Measurements from ENCODE around the gene CELSR2. TPM values are rescaled to one million over a fixed set of nuclear protein-coding genes. Genes with fewer than 3 reads are reported as not detected.
A peak's percentile ranks its signal among the peaks of the same experiment; 100 is the strongest.
"Not testable (repeated sequence)": the region's sequence is repeated elsewhere in the genome, so short reads cannot be mapped to it uniquely, and the experiment has no call there.

Gene CELSR2
- total RNA-seq, 3 donors from 2014 or later = 1.4 to 2.2 (median 1.5) TPM

DNA sequence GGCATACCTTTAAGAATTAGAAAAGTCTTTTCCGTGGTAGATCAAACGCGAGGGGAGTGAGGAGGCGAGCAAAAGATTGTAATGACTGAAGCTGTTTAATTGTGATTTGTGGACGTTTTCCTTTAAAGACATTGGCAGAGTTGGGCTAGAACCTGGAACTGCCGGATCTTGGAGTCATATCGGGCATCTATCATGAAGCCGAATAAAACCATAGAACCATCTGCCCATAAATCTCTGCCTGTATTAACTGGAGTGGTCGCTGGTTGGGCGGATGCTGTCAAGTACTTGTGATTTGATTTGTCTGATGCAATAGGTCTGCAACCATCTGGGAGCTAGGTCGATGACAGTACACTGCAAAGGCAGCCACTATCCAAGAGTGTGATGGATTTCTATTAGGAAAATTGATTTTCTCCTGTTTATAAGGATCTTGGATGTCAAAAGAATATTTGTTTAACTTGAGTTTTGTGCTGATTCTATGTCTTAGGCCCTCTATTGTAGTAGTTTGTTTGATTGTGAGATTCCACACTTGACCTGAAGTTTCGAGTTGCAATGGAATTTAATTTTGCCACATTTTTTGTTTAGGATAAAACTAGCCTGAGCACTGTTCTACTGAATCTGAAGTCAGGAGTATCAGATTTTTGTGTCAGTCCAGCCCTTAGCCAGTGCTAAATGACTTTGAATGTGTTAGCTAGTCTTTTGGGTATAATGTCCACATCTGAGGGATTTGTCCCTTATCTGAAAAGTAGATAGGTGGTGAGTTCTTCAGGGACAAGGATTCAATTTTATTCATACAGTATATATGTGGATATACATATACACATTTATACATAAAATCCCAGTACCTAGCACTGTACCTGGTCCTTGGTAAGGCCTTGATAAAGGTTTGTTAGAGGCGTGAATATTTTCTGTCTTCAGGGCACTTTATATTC is 34.4 kb upstream of the CELSR2 start:
- Mint-ChIP-seq H3K9me3 (no peaks in the 10 kb centered on the region), H3K4me1 (ENCODE audit: low read depth) (peaks cover 34% of the 10 kb centered on the region), H3K4me3 (peak overlapping the region; percentile 99), H3K36me3 (ENCODE audit: insufficient read depth) (peaks cover 25% of the 10 kb centered on the region), H3K27me3 (ENCODE audit: low read depth) (no peaks in the 10 kb centered on the region)
- DNase-seq (peak; percentile 46), ATAC-seq (peak in 1 of 2 donors; percentile 46)

DNA sequence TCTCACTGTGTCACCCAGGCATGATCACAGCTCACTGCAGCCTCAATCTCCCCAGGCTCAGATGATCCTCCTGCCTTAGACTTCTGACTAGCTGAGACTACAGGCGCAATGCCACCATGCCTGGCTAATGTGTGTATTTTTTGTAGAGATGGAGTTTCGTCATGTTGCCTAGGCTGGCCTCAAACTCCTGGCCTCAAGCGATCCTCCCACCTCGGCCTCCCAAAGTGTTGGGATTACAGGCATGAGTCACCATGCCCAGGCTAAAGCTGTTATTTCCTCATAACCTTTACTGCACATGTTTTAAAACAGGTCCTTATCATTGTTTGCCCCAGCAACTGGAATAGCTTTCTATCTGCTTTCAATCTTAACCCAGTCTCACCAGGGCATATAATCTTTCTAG is 32.7 kb upstream of the CELSR2 start:
- Mint-ChIP-seq H3K4me1 (ENCODE audit: low read depth) (peaks cover 45% of the 10 kb centered on the region), H3K36me3 (ENCODE audit: insufficient read depth) (peaks cover 29% of the 10 kb centered on the region), H3K9me3 (no peaks in the 10 kb centered on the region), H3K4me3 (peak overlapping the region; percentile 99), H3K27me3 (ENCODE audit: low read depth) (no peaks in the 10 kb centered on the region)
- DNase-seq (no peak), ATAC-seq (no peak)

DNA sequence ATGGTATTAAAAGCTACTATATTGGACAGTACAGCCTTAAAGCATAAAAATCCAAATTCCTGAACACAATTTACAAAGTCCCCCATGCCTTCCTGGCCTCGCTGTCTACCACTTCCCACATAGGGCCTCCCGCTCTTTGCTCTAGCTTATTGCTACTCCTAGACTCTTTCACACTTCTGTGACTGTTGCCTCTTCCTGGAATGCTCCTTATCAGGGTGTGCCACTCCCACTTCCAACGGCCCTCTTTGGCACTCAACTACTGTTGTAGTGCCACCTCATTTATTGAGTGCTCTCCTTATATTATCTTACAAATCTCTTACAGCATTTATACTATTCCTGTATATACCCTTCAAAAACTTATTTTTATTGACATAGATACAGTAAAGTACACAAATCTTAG is 30.8 kb upstream of the CELSR2 start:
- ATAC-seq (no peak), DNase-seq (no peak)
- peaks cover 53% of the 10 kb centered on the region for H3K4me1 Mint-ChIP-seq (ENCODE audit: low read depth)
- H3K9me3 Mint-ChIP-seq = no peaks in the 10 kb centered on the region
- peaks cover 38% of the 10 kb centered on the region for H3K36me3 Mint-ChIP-seq (ENCODE audit: insufficient read depth)
- peak overlapping the region; percentile 33 for H3K4me3 Mint-ChIP-seq
- H3K27me3 Mint-ChIP-seq (ENCODE audit: low read depth) = no peaks in the 10 kb centered on the region

DNA sequence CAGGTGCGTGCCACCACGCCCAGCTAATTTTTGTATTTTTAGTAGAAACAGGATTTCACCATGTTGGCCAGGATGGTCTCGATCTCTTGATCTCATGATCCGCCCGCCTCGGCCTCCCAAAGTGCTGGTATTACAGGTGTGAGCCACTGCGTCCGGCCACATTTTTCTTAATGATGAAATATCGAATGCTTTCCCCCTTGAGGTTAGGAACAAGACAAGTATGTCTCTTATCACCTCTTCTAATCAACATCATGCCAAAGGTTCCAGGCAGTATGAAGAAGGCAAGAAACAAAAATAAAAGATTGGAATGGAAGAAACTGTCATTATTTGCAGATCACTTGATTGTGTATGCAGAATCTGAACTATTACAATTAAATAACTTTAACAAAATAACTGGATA is 28.1 kb upstream of the CELSR2 start:
- ATAC-seq; H3K27me3 Mint-ChIP-seq (ENCODE audit: low read depth); H3K4me3 Mint-ChIP-seq; H3K9me3 Mint-ChIP-seq; DNase-seq: not testable (repeated sequence)
- Mint-ChIP-seq H3K4me1 (ENCODE audit: low read depth) (peaks cover 46% of the 10 kb centered on the region), H3K36me3 (ENCODE audit: insufficient read depth) (peaks cover 33% of the 10 kb centered on the region)

DNA sequence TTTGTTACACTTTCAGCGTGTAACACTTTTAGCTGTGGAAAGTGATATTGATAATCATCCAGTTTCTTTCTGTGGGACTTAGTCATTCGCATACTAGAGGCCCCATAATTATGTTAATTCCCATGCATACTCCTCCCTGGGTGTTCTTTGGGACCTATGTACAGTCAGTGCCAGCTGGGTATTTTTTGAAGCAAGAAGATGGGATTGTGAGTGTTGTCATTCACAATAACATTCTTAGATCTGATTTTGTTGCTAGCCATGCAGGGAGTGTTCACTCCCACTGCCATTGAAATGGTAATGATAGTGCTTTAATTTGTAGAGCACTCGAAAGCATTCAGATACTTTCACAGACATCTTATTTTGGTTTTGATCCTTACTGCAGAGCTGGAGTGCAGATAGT is 24.0 kb upstream of the CELSR2 start:
- peak; percentile 63 to 84 for ATAC-seq
- Mint-ChIP-seq H3K27me3 (ENCODE audit: low read depth) (no peaks in the 10 kb centered on the region), H3K36me3 (ENCODE audit: insufficient read depth) (peaks cover 38% of the 10 kb centered on the region), H3K4me1 (ENCODE audit: low read depth) (peaks cover 27% of the 10 kb centered on the region), H3K9me3 (no peaks in the 10 kb centered on the region), H3K4me3 (no peak overlapping the region)
- DNase-seq = no peak

DNA sequence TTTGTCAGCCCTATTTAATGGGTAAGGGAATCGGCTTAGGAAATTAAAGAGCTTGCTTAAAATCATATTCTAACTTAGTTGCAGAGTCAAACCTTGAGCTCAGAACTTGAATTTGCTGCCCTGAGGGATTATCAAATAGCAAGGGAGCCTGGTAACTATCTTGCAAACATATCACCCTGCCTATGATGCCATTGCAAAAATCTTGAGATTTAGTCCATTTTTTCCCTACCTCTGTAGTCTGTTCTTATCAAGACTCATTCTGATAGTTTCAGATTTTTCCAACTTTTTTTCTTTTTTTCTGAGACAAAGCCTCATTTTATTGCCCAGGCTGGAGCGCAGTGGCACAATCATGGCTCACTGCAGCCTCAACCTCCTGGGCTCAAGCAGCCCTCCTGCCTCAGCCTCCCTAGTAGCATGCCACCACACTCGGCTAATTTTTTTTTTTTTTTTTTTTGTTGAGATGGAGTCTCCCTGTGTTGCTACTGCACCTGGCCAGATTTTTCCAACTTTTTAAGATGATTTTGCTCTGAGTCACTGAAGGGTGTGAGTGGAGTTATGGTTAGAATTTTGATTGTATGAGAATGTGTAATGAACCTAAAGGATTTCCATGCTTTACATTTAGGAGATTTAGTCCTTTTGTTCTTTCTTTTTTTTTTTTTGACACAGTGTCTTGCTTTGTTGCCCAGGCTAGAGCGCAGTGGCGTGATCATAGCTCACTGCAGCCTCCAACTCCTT is 23.5 kb upstream of the CELSR2 start:
- ATAC-seq = no peak
- DNase-seq = no peak
- Mint-ChIP-seq H3K4me3 (no peak overlapping the region), H3K27me3 (ENCODE audit: low read depth) (no peaks in the 10 kb centered on the region), H3K4me1 (ENCODE audit: low read depth) (peaks cover 24% of the 10 kb centered on the region), H3K9me3 (no peaks in the 10 kb centered on the region), H3K36me3 (ENCODE audit: insufficient read depth) (peaks cover 40% of the 10 kb centered on the region)

DNA sequence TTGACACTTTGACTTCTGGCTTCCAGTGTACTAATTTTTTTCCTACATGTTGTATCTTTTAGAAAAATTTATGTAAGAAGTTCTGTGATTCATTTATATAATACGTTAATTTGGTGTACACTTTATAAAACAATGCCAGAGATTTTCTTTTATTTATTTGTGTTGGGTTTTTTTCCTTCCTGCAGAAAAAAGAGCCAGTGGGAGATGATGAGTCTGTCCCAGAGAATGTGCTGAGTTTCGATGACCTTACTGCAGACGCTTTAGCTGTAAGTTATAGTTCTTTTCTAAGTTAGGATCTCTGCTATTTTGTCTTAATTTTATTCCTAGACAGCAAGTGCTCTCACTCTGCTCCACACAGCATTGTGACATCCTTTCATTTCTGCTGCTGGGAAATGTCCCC is 21.2 kb upstream of the CELSR2 start:
- ATAC-seq (no peak), DNase-seq (no peak)
- Mint-ChIP-seq H3K27me3 (ENCODE audit: low read depth) (no peaks in the 10 kb centered on the region), H3K9me3 (no peaks in the 10 kb centered on the region), H3K4me1 (ENCODE audit: low read depth) (peaks cover 13% of the 10 kb centered on the region), H3K36me3 (ENCODE audit: insufficient read depth) (peaks cover 43% of the 10 kb centered on the region), H3K4me3 (no peak overlapping the region)

DNA sequence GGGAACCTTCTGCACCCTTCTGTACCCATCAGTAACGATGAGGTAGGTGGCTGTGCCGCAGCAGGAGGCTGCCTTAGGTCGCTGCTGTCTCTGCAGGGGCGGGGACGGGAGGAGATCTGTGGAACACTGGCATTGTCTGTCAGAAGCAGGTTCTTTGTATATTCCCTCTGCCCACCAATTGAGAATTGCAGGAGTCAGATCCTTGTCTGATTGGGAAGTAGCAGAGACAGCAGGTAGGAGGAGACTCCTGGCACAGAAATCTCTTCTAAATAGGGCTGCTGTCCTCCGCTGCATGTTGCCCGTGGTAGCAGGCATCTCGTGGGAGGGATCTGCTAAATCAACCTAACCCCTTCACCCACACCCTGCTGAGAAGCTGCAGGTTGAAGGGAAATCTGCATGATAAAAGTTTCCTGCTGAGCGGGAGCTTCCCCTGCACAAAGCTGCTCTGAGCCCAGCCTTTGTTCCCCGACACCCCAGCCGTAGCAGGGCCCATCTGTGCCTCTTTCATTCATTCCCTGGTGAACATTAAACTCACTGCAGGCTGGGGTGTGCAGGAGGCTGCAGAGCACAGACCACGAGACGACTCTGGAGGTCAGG is 19.7 kb upstream of the CELSR2 start:
- peaks cover 41% of the 10 kb centered on the region for H3K36me3 Mint-ChIP-seq (ENCODE audit: insufficient read depth)
- H3K4me3 Mint-ChIP-seq = no peak overlapping the region
- DNase-seq (no peak), ATAC-seq (no peak)
- H3K4me1 Mint-ChIP-seq (ENCODE audit: low read depth) = peaks cover 9% of the 10 kb centered on the region
- H3K27me3 Mint-ChIP-seq (ENCODE audit: low read depth) = no peaks in the 10 kb centered on the region
- H3K9me3 Mint-ChIP-seq = no peaks in the 10 kb centered on the region

DNA sequence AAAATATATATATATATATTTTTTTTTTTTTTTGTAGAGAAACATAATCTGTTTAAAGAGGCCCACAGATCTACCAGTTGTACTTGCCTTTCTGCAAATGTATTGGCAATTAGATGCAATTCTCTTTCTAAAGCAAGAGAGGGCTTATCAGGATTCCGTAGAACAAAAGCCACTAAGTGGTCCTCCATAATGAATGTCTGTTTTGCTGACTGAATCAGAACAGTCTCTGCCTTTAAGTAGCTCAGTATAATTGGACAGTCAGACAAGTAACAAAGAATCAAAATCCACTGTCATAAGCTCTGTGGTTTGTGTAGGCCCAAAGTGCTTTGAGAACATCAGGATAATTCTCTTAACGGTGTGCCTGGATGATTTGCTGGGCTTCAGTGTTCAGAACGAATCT is 18.3 kb upstream of the CELSR2 start:
- H3K9me3 Mint-ChIP-seq = no peaks in the 10 kb centered on the region
- H3K36me3 Mint-ChIP-seq (ENCODE audit: insufficient read depth) = peaks cover 43% of the 10 kb centered on the region
- no peak for ATAC-seq
- no peak for DNase-seq
- no peaks in the 10 kb centered on the region for H3K27me3 Mint-ChIP-seq (ENCODE audit: low read depth)
- no peak overlapping the region for H3K4me3 Mint-ChIP-seq
- H3K4me1 Mint-ChIP-seq (ENCODE audit: low read depth) = peaks cover 3% of the 10 kb centered on the region

DNA sequence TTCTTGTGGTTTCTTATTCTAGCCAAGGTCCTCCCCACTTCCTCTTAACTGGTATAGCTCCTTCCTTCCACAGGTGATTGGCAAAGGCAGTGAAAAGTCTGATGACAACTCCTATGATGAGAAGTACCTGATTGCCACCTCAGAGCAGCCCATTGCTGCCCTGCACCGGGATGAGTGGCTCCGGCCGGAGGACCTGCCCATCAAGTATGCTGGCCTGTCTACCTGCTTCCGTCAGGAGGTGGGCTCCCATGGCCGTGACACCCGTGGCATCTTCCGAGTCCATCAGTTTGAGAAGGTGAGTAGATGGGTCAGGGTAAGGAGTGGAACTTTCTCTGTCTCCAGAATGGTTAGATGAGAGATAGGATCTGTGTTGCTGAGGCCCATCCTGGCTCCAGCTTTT is 14.2 kb upstream of the CELSR2 start:
- no peaks in the 10 kb centered on the region for H3K9me3 Mint-ChIP-seq
- H3K27me3 Mint-ChIP-seq (ENCODE audit: low read depth) = no peaks in the 10 kb centered on the region
- no peak overlapping the region for H3K4me3 Mint-ChIP-seq
- peaks cover 49% of the 10 kb centered on the region for H3K36me3 Mint-ChIP-seq (ENCODE audit: insufficient read depth)
- H3K4me1 Mint-ChIP-seq (ENCODE audit: low read depth) = peaks cover 3% of the 10 kb centered on the region
- DNase-seq (no peak), ATAC-seq (no peak)

DNA sequence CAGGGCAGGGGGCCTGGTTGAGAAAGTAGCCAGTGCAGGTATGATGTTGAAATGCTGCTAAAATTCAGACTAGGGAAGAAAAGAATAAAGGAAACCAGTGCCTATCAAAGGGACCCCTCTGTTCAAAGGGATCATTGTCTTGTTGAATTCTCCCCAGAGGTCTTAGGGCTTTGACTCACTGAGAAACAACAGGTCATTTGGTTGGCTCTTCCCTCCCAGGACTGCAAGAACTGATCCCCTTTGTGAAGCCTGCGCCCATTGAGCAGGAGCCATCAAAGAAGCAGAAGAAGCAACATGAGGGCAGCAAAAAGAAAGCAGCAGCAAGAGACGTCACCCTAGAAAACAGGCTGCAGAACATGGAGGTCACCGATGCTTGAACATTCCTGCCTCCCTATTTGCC is 11.8 kb upstream of the CELSR2 start:
- Mint-ChIP-seq H3K27me3 (ENCODE audit: low read depth) (no peaks in the 10 kb centered on the region), H3K4me1 (ENCODE audit: low read depth) (peaks cover 18% of the 10 kb centered on the region), H3K36me3 (ENCODE audit: insufficient read depth) (peaks cover 34% of the 10 kb centered on the region), H3K4me3 (no peak overlapping the region), H3K9me3 (no peaks in the 10 kb centered on the region)
- DNase-seq (no peak), ATAC-seq (no peak)

DNA sequence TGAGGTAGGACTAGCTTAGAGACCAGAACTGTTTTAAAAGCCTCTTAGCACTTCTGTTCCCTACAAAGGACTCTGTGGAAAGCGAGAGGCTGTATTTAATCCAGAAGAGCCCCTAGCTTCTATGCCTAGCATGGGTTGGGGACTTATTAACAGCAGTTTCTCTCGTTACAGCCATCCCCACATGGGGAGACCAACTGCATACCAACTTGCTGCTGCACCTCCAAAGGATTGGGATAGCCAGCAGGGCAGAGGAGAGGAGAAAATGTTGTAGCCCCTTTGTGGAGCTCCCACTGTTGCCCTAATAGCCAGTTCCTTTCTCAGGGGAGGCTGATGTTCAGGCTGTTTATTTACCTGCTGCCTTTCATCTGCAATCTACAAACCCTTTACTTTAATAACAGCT is 11.0 kb upstream of the CELSR2 start:
- ATAC-seq (no peak), DNase-seq (no peak)
- no peaks in the 10 kb centered on the region for H3K9me3 Mint-ChIP-seq
- peaks cover 21% of the 10 kb centered on the region for H3K4me1 Mint-ChIP-seq (ENCODE audit: low read depth)
- H3K36me3 Mint-ChIP-seq (ENCODE audit: insufficient read depth) = peaks cover 30% of the 10 kb centered on the region
- H3K27me3 Mint-ChIP-seq (ENCODE audit: low read depth) = peaks cover 2% of the 10 kb centered on the region
- no peak overlapping the region for H3K4me3 Mint-ChIP-seq

DNA sequence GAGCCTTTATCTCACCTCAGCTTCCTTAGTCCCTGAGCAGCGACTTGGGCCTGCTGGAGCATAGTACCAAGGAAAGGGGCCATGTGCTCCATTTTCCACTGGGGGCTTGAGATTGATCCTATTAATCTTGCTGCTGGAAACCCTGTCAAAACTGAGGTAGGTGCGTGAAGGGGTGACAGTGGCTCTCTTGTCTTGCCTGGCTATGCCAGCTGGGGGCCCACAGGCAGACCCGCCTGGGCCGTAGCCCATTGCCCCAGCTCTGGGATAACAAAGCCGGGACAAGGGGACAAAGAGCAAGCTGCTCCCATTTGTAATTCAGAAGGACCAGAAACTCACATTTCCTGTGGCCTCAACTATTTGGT is 10.3 kb upstream of the CELSR2 start:
- H3K36me3 Mint-ChIP-seq (ENCODE audit: insufficient read depth) = peaks cover 30% of the 10 kb centered on the region
- no peak for DNase-seq
- H3K4me3 Mint-ChIP-seq = no peak overlapping the region
- no peaks in the 10 kb centered on the region for H3K9me3 Mint-ChIP-seq
- peaks cover 21% of the 10 kb centered on the region for H3K4me1 Mint-ChIP-seq (ENCODE audit: low read depth)
- ATAC-seq = no peak
- H3K27me3 Mint-ChIP-seq (ENCODE audit: low read depth) = peaks cover 2% of the 10 kb centered on the region

DNA sequence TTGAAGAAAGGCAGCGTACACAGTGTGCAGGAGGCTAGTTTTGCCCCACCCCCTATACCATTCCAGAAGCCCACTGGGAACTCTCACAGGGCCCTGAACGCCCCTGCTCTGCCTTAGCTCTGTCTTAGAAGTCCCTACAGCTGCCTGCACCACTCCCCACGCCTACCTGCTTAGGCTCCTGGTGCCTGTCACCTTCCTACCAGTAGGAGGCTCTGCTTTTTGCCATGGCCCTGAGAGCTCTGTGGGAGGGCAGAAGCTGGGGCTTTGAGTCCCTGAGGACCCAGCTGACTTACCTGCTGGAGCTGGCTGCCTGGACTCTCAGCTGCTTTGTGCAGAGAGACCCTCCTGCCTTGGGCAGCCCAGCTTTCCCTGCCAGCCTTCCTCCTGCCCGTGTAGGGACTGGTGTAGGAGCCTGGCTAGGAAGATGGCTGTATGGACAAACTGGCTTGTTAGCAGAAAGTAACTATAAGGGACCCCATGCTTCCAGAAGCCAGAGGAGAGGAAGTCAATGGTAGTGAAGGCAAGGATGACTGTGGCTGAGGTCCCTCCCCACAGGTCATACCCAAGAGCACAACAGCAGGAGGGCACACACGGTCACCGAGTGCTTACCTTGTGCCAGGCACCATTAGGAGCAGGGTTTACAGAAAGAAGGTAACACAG is 9.8 kb upstream of the CELSR2 start:
- ATAC-seq (peak; percentile 66 to 71), DNase-seq (peak; percentile 18)
- H3K9me3 Mint-ChIP-seq = no peaks in the 10 kb centered on the region
- peaks cover 30% of the 10 kb centered on the region for H3K36me3 Mint-ChIP-seq (ENCODE audit: insufficient read depth)
- H3K27me3 Mint-ChIP-seq (ENCODE audit: low read depth) = peaks cover 2% of the 10 kb centered on the region
- peaks cover 21% of the 10 kb centered on the region for H3K4me1 Mint-ChIP-seq (ENCODE audit: low read depth)
- no peak overlapping the region for H3K4me3 Mint-ChIP-seq
